K562 (cell line): ENCODE measurements around the gene LIPE. TPM values are rescaled to one million over a fixed set of nuclear protein-coding genes. Genes with fewer than 3 reads are reported as not detected.

ENCODE experiments used
- ATAC-seq: fragments of 200-7000 bp; cut with Tn5 transposase; 3 replicates; pipeline ENCODE4 v1.9.1; 2020; ENCODE audit warnings: moderate library complexity
- BruUV-seq: library from RNA; stranded (reverse); fragments of 400-500 nt; replicated peaks from 2 replicates; lab custom pipeline; 2021; lab: Mats Ljungman, UMichigan
- CTCF ChIA-PET: fragments of 300-600 bp; formaldehyde crosslinking; extraction: SDS; loops from one replicate; lab custom pipeline; 2021; ENCODE audit warnings: low intra/inter-chr PET ratio; lab: Yijun Ruan, JAX
- POLR2A ChIA-PET: fragments of 300-600, 350-650 bp; sonication (Branson Sonifier 250); formaldehyde crosslinking; extraction: SDS; loops from one replicate; lab custom pipeline; 2021; ENCODE audit warnings: antibody characterized with exemption, inconsistent platforms; lab: Yijun Ruan, JAX
- DNase-seq, 4 experiments: peaks; one replicate each; pipeline versions ENCODE4 v3.0.0 to v3.0.0-alpha.2; 2011 to 2018; ENCODE audit warnings: low spot score in 3 of 4, mixed read lengths in 3 of 4; ENCODE audit errors: extremely low read depth in 1 of 4
- FAIRE-seq: peaks from 2 replicates; lab custom pipeline; 2011; peaks lifted over from hg19 to GRCh38; lab: Jason Lieb, UNC
- H2AFZ ChIP-seq: 2 replicates; pipeline ENCODE4 v1.6.0; 2011; ENCODE audit warnings: low read depth, low read length, control low read depth, inconsistent platforms
- H3K27ac ChIP-seq: fragments of 200-600 bp; 3 replicates; pipeline ENCODE4 v1.8.0; 2011; ENCODE audit warnings: low read depth, mild to moderate bottlenecking, control low read depth, inconsistent platforms, low read length, moderate library complexity, mixed read lengths; ENCODE audit errors: extremely low read depth
- H3K27me3 ChIP-seq, 2 experiments: fragments of 300-600 bp in 1 of 2; 2 replicates in 1 of 2; 3 replicates in 1 of 2; pipeline versions ENCODE4 v1.6.0 to v1.8.0; 2011; ENCODE audit warnings: inconsistent platforms in 2 of 2, low read length in 2 of 2, mild to moderate bottlenecking in 1 of 2, mixed read lengths in 1 of 2, moderate library complexity in 1 of 2; ENCODE audit not compliant: control insufficient read depth in 2 of 2, insufficient read depth in 2 of 2
- H3K36me3 ChIP-seq: fragments of 300-600 bp; 3 replicates; pipeline ENCODE4 v1.8.0; 2011; ENCODE audit warnings: mild to moderate bottlenecking, low read length, inconsistent platforms; ENCODE audit not compliant: control insufficient read depth, insufficient read depth
- H3K4me1 ChIP-seq, 2 experiments: fragments of 200-600 bp in 1 of 2; replicated peaks in 1 of 2; 2 replicates in 1 of 2; 3 replicates in 1 of 2; pipeline versions ENCODE4 v1.5.1 to v1.8.0; 2011; ENCODE audit warnings: inconsistent platforms in 2 of 2, low read length in 2 of 2, mild to moderate bottlenecking in 1 of 2, mixed read lengths in 1 of 2, moderate library complexity in 1 of 2; ENCODE audit not compliant: control insufficient read depth in 2 of 2, insufficient read depth in 2 of 2
- H3K4me2 ChIP-seq: 2 replicates; pipeline ENCODE4 v1.6.1; 2011; ENCODE audit warnings: low read length, control low read depth, inconsistent platforms, mixed read lengths; ENCODE audit not compliant: insufficient read depth
- H3K4me3 ChIP-seq: fragments of 200-600 bp; sonication (generic), shearing (Covaris generic); 2 replicates; pipeline ENCODE4 v1.5.1; 2016; ENCODE audit warnings: control low read depth, inconsistent platforms
- H3K79me2 ChIP-seq: fragments of 200-600 bp; 3 replicates; pipeline ENCODE4 v1.8.0; 2011; ENCODE audit warnings: low read length, inconsistent platforms; ENCODE audit not compliant: control insufficient read depth, insufficient read depth
- H3K9ac ChIP-seq, 2 experiments: 2 replicates each; pipeline versions ENCODE4 v1.6.0 to v1.6.1; 2011; ENCODE audit warnings: low read depth in 2 of 2, low read length in 2 of 2, control low read depth in 1 of 2, inconsistent platforms in 1 of 2, mild to moderate bottlenecking in 1 of 2, mixed read lengths in 1 of 2; ENCODE audit not compliant: insufficient read depth in 1 of 2
- H3K9me1 ChIP-seq: one replicate; pipeline ENCODE4 v1.6.0; 2011; ENCODE audit warnings: inconsistent platforms, mild to moderate bottlenecking, low read length, moderate library complexity; ENCODE audit not compliant: control insufficient read depth, insufficient read depth
- H3K9me3 ChIP-seq: replicated peaks from 2 replicates; pipeline ENCODE4 v1.5.1; 2011; ENCODE audit warnings: low read depth, low read length, inconsistent platforms; ENCODE audit not compliant: control insufficient read depth, insufficient read depth
- H4K20me1 ChIP-seq: replicated peaks from 2 replicates; pipeline ENCODE4 v1.6.1; 2011; ENCODE audit warnings: low read length, inconsistent platforms, mixed read lengths; ENCODE audit not compliant: control insufficient read depth, insufficient read depth
- FIP1L1 ChIP-seq: fragments of 200-400 bp; formaldehyde crosslinking; IDR thresholded peaks from 2 replicates; pipeline ENCODE4 v1.6.1; 2018; ENCODE audit warnings: mild to moderate bottlenecking, low read depth, low read length; ENCODE audit not compliant: poor library complexity, severe bottlenecking
- GATAD2A ChIP-seq: fragments of 450-650 bp; IDR thresholded peaks from 2 replicates; pipeline ENCODE4 v1.6.1; 2017
- HNRNPUL1 ChIP-seq: fragments of 200-400 bp; formaldehyde crosslinking; IDR thresholded peaks from 2 replicates; pipeline ENCODE4 v1.6.1; 2017; ENCODE audit warnings: low read length
- JUN ChIP-seq, 2 experiments: sonication (generic) in 1 of 2; formaldehyde crosslinking in 1 of 2; IDR thresholded peaks; 2 replicates each; pipeline versions ENCODE4 v1.6.1 to v1.8.0; 2012 to 2022; ENCODE audit warnings: borderline replicate concordance in 2 of 2, mild to moderate bottlenecking in 2 of 2, improper control_type of control experiment in 1 of 2, low read depth in 1 of 2, low read length in 1 of 2, missing genetic modification reagents in 1 of 2
- RNF2 ChIP-seq: sonication (generic); IDR thresholded peaks from 2 replicates; pipeline ENCODE4 v1.6.1; 2016
- SRF ChIP-seq, 2 experiments: fragments of 250-450, 450-650 bp in 1 of 2; sonication (Bioruptor Pico) in 1 of 2; sonication (generic) in 1 of 2; formaldehyde crosslinking; IDR thresholded peaks; 2 replicates each; pipeline versions ENCODE4 v1.5.0 to v1.5.1; 2020 to 2022; ENCODE audit warnings: mild to moderate bottlenecking in 1 of 2, missing genetic modification reagents in 1 of 2
- STAG1 ChIP-seq: sonication (generic); formaldehyde crosslinking; IDR thresholded peaks from 2 replicates; pipeline ENCODE4 v1.5.0; 2020; ENCODE audit warnings: missing genetic modification reagents, borderline replicate concordance
- TCF7 ChIP-seq: sonication (generic); IDR thresholded peaks from 2 replicates; pipeline ENCODE4 v1.6.1; 2016; ENCODE audit warnings: antibody characterized with exemption, borderline replicate concordance
- WGBS: fragments of 100-300 bp; shearing (Covaris generic); methylation state at CpG from one replicate; pipeline ENCODE4 v1.1.6; 2016; ENCODE audit warnings: low coverage, mixed read lengths; ENCODE audit not compliant: insufficient coverage; ENCODE audit errors: missing lambda C conversion rate; 5-methylcytosine and 5-hydroxymethylcytosine counted together
- in situ Hi-C: fragments of 300-500 bp; cut with MboI; formaldehyde crosslinking; loops from 4 replicates; pipeline ENCODE4 v1.15.0; 2018; ENCODE audit warnings: inconsistent platforms, mixed read lengths
- intact Hi-C: fragments of 100-400 bp; cut with micrococcal nuclease; formaldehyde crosslinking; loops from 2 replicates; pipeline ENCODE4 v1.14.2; 2022
- polyA plus RNA-seq, 8 experiments: library from polyadenylated mRNA; depleted of rRNA in 4 of 8; stranded (reverse) in 5 of 8; unstranded in 3 of 8; fragments of >200 nt; fragmentation: Nextera tagmentation in 2 of 8; fragmentation: Illumina TruSeq in 1 of 8; extraction: Ambion mirVana in 2 of 8; extraction: Trizol in 1 of 8; gene quantifications; 2 replicates each; pipeline versions ENCODE4 v1.2.1 to v1.2.3, GENCODE V29; 2011 to 2014; ENCODE audit warnings: inconsistent platforms in 1 of 8, missing spikeins in 1 of 8
- total RNA-seq, 7 experiments: library from RNA; depleted of rRNA in 6 of 7; stranded (reverse); fragments of >200 nt in 6 of 7; fragmentation: Illumina TruSeq in 2 of 7; extraction: Trizol in 2 of 7; gene quantifications; 2 replicates each; pipeline versions ENCODE4 v1.2.1 to v1.2.3, GENCODE V29; 2011 to 2021; ENCODE audit warnings: low replicate concordance in 1 of 7
- TF ChIP-seq, protein P1 (sequence below): IDR thresholded peaks from 2 replicates; pipeline ENCODE4 v1.6.1; 2011; ENCODE audit warnings: borderline replicate concordance, low read depth, mild to moderate bottlenecking, moderate library complexity, low read length; ENCODE audit not compliant: insufficient read depth, poor library complexity, severe bottlenecking
- TF ChIP-seq, protein P2 (sequence below), 3 experiments: fragments of 200-800 bp in 1 of 3; fragments of 250-450 bp in 1 of 3; fragments of 450-650 bp in 1 of 3; sonication (Bioruptor Pico) in 1 of 3; sonication (Bioruptor generic) in 1 of 3; formaldehyde crosslinking in 1 of 3; IDR thresholded peaks; 2 replicates each; pipeline versions ENCODE4 v1.6.1 to v1.8.0; 2016 to 2022; ENCODE audit warnings: mild to moderate bottlenecking in 2 of 3, missing genetic modification characterization in 2 of 3, missing compliant biosample characterization in 1 of 3, moderate library complexity in 1 of 3
- TF ChIP-seq, protein P3 (sequence below): fragments of 450-650 bp; IDR thresholded peaks from 2 replicates; pipeline ENCODE4 v1.6.1; 2016
- TF ChIP-seq, protein P4 (sequence below), 2 experiments: fragments of 450-650 bp in 1 of 2; sonication (generic) in 1 of 2; formaldehyde crosslinking in 1 of 2; IDR thresholded peaks in 1 of 2; conservative IDR thresholded peaks in 1 of 2; 2 replicates each; pipeline versions ENCODE4 v1.6.1 to v1.8.1; 2016 to 2023; ENCODE audit warnings: mild to moderate bottlenecking in 2 of 2, moderate library complexity in 2 of 2, inconsistent platforms in 1 of 2, missing genetic modification reagents in 1 of 2

The LIPE gene
- total and polyA plus RNA-seq, 9 of the 15 experiments (the other 6 are each of a cell fraction or from before 2014, with no cell fraction given): 0.22 TPM; not detected in 8

DNA sequence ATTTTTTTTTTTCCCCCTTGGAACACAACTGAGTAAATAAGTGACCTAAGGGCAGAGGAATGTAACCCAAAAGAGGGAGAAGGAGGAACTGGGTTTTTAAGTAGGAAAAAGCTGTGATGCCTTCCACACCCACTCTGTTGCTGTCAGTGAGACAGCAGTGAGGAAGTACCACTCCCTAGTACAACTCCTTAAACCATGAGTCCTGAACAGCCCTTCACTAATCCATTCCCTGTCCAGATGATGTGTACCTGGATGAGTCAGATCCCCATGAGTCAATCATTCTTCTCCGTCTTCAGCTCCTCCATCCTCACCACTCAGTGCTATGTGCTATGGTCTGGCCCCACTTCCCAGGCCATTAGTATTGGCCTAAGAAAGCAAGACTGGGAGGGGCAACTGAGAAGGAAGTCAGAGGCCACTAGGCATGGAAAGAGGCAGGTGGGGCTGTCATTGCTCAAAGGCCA lies 28.5 kb upstream of the LIPE start:
- no peak overlapping the region for H3K9ac ChIP-seq
- CTCF ChIA-PET: no interaction called here
- no peak overlapping the region for H3K4me2 ChIP-seq
- no peak overlapping the region for H3K27ac ChIP-seq
- no TSS peak for BruUV-seq
- intact Hi-C loops (no loop called here), in situ Hi-C loops (loop anchor here (10.0 kb wide), 1 partner anchor 139 kb away; the partner anchor contains the start of gene CEACAM8)
- H3K9me3 ChIP-seq: no peaks in the 10 kb centered on the region
- H4K20me1 ChIP-seq: no peaks in the 10 kb centered on the region
- H3K4me1 ChIP-seq: no peaks in the 10 kb centered on the region
- H3K9me1 ChIP-seq: no peaks in the 10 kb centered on the region
- POLR2A ChIA-PET: interaction anchor here (0.6 to 0.8 kb wide), 2 partner anchors 10 to 111 kb away, joined by 3 to 4 read pairs; no protein-coding TSS in a partner anchor
- TF ChIP-seq, protein P1, sequence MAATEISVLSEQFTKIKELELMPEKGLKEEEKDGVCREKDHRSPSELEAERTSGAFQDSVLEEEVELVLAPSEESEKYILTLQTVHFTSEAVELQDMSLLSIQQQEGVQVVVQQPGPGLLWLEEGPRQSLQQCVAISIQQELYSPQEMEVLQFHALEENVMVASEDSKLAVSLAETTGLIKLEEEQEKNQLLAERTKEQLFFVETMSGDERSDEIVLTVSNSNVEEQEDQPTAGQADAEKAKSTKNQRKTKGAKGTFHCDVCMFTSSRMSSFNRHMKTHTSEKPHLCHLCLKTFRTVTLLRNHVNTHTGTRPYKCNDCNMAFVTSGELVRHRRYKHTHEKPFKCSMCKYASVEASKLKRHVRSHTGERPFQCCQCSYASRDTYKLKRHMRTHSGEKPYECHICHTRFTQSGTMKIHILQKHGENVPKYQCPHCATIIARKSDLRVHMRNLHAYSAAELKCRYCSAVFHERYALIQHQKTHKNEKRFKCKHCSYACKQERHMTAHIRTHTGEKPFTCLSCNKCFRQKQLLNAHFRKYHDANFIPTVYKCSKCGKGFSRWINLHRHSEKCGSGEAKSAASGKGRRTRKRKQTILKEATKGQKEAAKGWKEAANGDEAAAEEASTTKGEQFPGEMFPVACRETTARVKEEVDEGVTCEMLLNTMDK: no peak
- TF ChIP-seq, protein P2, sequence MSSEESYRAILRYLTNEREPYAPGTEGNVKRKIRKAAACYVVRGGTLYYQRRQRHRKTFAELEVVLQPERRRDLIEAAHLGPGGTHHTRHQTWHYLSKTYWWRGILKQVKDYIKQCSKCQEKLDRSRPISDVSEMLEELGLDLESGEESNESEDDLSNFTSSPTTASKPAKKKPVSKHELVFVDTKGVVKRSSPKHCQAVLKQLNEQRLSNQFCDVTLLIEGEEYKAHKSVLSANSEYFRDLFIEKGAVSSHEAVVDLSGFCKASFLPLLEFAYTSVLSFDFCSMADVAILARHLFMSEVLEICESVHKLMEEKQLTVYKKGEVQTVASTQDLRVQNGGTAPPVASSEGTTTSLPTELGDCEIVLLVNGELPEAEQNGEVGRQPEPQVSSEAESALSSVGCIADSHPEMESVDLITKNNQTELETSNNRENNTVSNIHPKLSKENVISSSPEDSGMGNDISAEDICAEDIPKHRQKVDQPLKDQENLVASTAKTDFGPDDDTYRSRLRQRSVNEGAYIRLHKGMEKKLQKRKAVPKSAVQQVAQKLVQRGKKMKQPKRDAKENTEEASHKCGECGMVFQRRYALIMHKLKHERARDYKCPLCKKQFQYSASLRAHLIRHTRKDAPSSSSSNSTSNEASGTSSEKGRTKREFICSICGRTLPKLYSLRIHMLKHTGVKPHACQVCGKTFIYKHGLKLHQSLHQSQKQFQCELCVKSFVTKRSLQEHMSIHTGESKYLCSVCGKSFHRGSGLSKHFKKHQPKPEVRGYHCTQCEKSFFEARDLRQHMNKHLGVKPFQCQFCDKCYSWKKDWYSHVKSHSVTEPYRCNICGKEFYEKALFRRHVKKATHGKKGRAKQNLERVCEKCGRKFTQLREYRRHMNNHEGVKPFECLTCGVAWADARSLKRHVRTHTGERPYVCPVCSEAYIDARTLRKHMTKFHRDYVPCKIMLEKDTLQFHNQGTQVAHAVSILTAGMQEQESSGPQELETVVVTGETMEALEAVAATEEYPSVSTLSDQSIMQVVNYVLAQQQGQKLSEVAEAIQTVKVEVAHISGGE (CRISPR knock-in tag; IDR thresholded peaks at IDR 0.05): no peak
- TF ChIP-seq GATAD2A (no peak), STAG1 (CRISPR knock-in tag) (no peak), TCF7 (no peak), FIP1L1 (no peak), RNF2 (no peak), SRF (CRISPR knock-in tag; IDR thresholded peaks at IDR 0.05) (no peak), JUN (IDR thresholded peaks at IDR 0.05; ENCODE audit: borderline replicate concordance, low read depth, low read length) (0 out of 2 replicates have a peak, but pooled peaks have one; percentile 32), JUN (CRISPR knock-in tag; IDR thresholded peaks at IDR 0.05; ENCODE audit: borderline replicate concordance) (no peak), HNRNPUL1 (no peak)
- TF ChIP-seq, protein P3, sequence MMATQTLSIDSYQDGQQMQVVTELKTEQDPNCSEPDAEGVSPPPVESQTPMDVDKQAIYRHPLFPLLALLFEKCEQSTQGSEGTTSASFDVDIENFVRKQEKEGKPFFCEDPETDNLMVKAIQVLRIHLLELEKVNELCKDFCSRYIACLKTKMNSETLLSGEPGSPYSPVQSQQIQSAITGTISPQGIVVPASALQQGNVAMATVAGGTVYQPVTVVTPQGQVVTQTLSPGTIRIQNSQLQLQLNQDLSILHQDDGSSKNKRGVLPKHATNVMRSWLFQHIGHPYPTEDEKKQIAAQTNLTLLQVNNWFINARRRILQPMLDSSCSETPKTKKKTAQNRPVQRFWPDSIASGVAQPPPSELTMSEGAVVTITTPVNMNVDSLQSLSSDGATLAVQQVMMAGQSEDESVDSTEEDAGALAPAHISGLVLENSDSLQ: peak; percentile 60
- TF ChIP-seq, protein P4, sequence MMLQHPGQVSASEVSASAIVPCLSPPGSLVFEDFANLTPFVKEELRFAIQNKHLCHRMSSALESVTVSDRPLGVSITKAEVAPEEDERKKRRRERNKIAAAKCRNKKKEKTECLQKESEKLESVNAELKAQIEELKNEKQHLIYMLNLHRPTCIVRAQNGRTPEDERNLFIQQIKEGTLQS (IDR thresholded peaks at IDR 0.05): peak; percentile 48; the same call in 1 of the 2 replicates
- TF ChIP-seq, protein P4 (CRISPR knock-in tag; conservative IDR thresholded peaks at IDR 0.05): no peak
- FAIRE-seq (no peak), ATAC-seq (no peak), DNase-seq (no peak)
- 0% methylated on average over 1 of the region's 1 CpG for WGBS
- H3K36me3 ChIP-seq: no peaks in the 10 kb centered on the region
- peaks cover 6 to 15% of the 10 kb centered on the region in 2 experiments; a peak in 4 of 5 replicates for H3K27me3 ChIP-seq
- no peak overlapping the region for H2AFZ ChIP-seq
- no peak overlapping the region for H3K4me3 ChIP-seq
- H3K79me2 ChIP-seq: no peaks in the 10 kb centered on the region
